Mammary epithelial cell (primary cell): ENCODE measurements around the gene PMM1.

ENCODE experiments used
- CTCF ChIP-seq, 2 donors: IDR thresholded peaks in 1 of 2; conservative IDR thresholded peaks in 1 of 2; 2 replicates each; pipeline ENCODE4 v1.5.1; 2011 to 2012; ENCODE audit warnings: inconsistent platforms in 2 of 2, low read length in 2 of 2, mild to moderate bottlenecking in 2 of 2, control low read depth in 1 of 2, low read depth in 1 of 2; ENCODE audit not compliant: insufficient read depth in 1 of 2; ENCODE audit errors: extremely low read depth in 1 of 2
- EZH2 ChIP-seq: IDR thresholded peaks from 2 replicates; pipeline ENCODE4 v1.6.1; 2012; ENCODE audit warnings: low read length, inconsistent platforms, borderline replicate concordance

- no peak for TF ChIP-seq CTCF (conservative IDR thresholded peaks at IDR 0.05 in 1 of 2, IDR thresholded peaks at IDR 0.05 in 1 of 2; ENCODE audit: extremely low read depth in 1 of 2, insufficient read depth in 1 of 2, low read depth in 1 of 2, low read length in 2 of 2)
- TF ChIP-seq EZH2 = no peak
Observed at GRCh38 chr22:41538583-41538982, 51.1 kb downstream of the PMM1 start.
